NK-92 treated with Interleukin-12 subunit alpha and Interleukin-12 subunit beta, amount 100 ng/mL, for 24 hours (cell line): ENCODE measurements around the gene SLC12A9.
"Not testable (repeated sequence)": the region's sequence is repeated elsewhere in the genome, so short reads cannot be mapped to it uniquely, and the experiment has no call there.

Experiments used
- DNase-seq: peaks from one replicate; lab custom pipeline; 2025; lab: John Stamatoyannopoulos, UW

SLC12A9 gene

GRCh38 chr7:100826514-100827329 is 25.8 kb upstream of the SLC12A9 start:
- DNase-seq = no peak

GRCh38 chr7:100827330-100828226 is 24.9 kb upstream of the SLC12A9 start, which contains the start of gene EPHB4:
Gene EPHB4, minus strand, starts transcription at chr7:100827523. Its CDS starts 493 bp downstream, at chr7:100827030.
- no peak for DNase-seq

- no peak for DNase-seq
These were observed 23.3 kb upstream of the SLC12A9 start for GRCh38 chr7:100829150-100829716.

- no peak for DNase-seq
These were observed 22.1 kb upstream of the SLC12A9 start for GRCh38 chr7:100830396-100830795.

GRCh38 chr7:100832281-100832633 is 20.3 kb upstream of the SLC12A9 start:
- DNase-seq = no peak

- no peak for DNase-seq
These were observed 16.4 kb upstream of the SLC12A9 start for GRCh38 chr7:100835903-100836811.

GRCh38 chr7:100836812-100837098 is 15.8 kb upstream of the SLC12A9 start:
- DNase-seq = no peak

GRCh38 chr7:100837099-100837836 is 15.2 kb upstream of the SLC12A9 start:
- DNase-seq = no peak

- no peak for DNase-seq
These were observed 13.2 kb upstream of the SLC12A9 start for GRCh38 chr7:100839361-100839760.

GRCh38 chr7:100840470-100841100 is 11.9 kb upstream of the SLC12A9 start:
- no peak for DNase-seq

- DNase-seq = no peak
These were observed 5.2 kb upstream of the SLC12A9 start for GRCh38 chr7:100847360-100847759.

- no peak for DNase-seq
These were observed 1.8 kb downstream of the SLC12A9 start for GRCh38 chr7:100854146-100854895.

GRCh38 chr7:100854899-100855298 is 2.4 kb downstream of the SLC12A9 start:
- DNase-seq = not testable (repeated sequence)

- no peak for DNase-seq
These were observed 3.0 kb downstream of the SLC12A9 start for GRCh38 chr7:100855515-100855914.

GRCh38 chr7:100856871-100857282 is 4.4 kb downstream of the SLC12A9 start:
- no peak for DNase-seq

- DNase-seq = no peak
These were observed 7.3 kb downstream of the SLC12A9 start for GRCh38 chr7:100859856-100860255.

- no peak for DNase-seq
These were observed 8.4 kb downstream of the SLC12A9 start for GRCh38 chr7:100860702-100861615.

- DNase-seq = no peak
These were observed 9.1 kb downstream of the SLC12A9 start for GRCh38 chr7:100861616-100861985.
